Psoas muscle (tissue), 8 donors: ENCODE data around the gene UBE3D. TPM values are rescaled to one million over a fixed set of nuclear protein-coding genes. Genes with fewer than 3 reads are reported as not detected.

Experiments
- ATAC-seq, 4 donors: fragments of 200-7000 bp; cut with Tn5 transposase; one replicate each; pipeline ENCODE4 v1.9.1; 2020; ENCODE audit warnings: moderate library complexity in 3 of 4, mild to moderate bottlenecking in 2 of 4
- DNase-seq, 2 donors: peaks; one replicate each; pipeline ENCODE4 v3.0.0-alpha.2; 2020
- H3K27ac ChIP-seq: fragments of 200-600 bp; one replicate; pipeline ENCODE4 v1.8.0; 2022
- H3K27me3 ChIP-seq, 3 donors: fragments of 200-600 bp in 1 of 3; one replicate each; pipeline versions ENCODE4 v1.6.1 to v1.8.0; 2013 to 2022; ENCODE audit warnings: low read length in 2 of 3, mild to moderate bottlenecking in 2 of 3, moderate library complexity in 1 of 3; ENCODE audit not compliant: insufficient read depth in 3 of 3
- H3K36me3 ChIP-seq, 2 donors: fragments of 200-600 bp in 1 of 2; one replicate each; pipeline versions ENCODE4 v1.6.1 to v1.8.0; 2013 to 2022; ENCODE audit warnings: low read depth in 1 of 2, mild to moderate bottlenecking in 1 of 2, moderate library complexity in 1 of 2; ENCODE audit not compliant: insufficient read depth in 1 of 2
- H3K4me1 ChIP-seq: fragments of 200-600 bp; one replicate; pipeline ENCODE4 v1.8.0; 2022
- H3K4me3 ChIP-seq: fragments of 200-600 bp; one replicate; pipeline ENCODE4 v1.8.0; 2022; ENCODE audit warnings: mild to moderate bottlenecking
- H3K9me3 ChIP-seq: fragments of 200-600 bp; one replicate; pipeline ENCODE4 v1.8.0; 2022
- WGBS, 3 donors: extraction: QIAGEN DNeasy Blood & Tissue Kit; methylation state at CpG; one replicate each; pipeline versions ENCODE4 v1.1.6 to v1.1.7; 2013; 5-methylcytosine and 5-hydroxymethylcytosine counted together
- intact Hi-C, 2 donors: fragments of 100-400 bp; cut with DNase I; formaldehyde crosslinking; loops; one replicate each; pipeline versions ENCODE4 v1.11.0 to v1.14.2; 2022
- polyA plus RNA-seq, 3 donors: library from polyadenylated mRNA; stranded (reverse); fragments of 200-250 nt; gene quantifications; one replicate each; pipeline ENCODE4 v1.2.3, GENCODE V29; 2013
- total RNA-seq, 4 donors: library from RNA; stranded (reverse); fragmentation: NEBNext Ultra II Directional in 2 of 4; extraction: Animal tissue kit (Norgen Biotek cat#: 25700) in 2 of 4; gene quantifications; one replicate each; pipeline versions ENCODE4 v1.2.1 to v1.2.4, GENCODE V29; 2021 to 2023
- TF ChIP-seq, protein P1 (sequence below): fragments of 200-600 bp; IDR thresholded peaks from one replicate; pipeline ENCODE4 v1.8.0; 2022; ENCODE audit warnings: antibody characterized with exemption
- donor health status: healthy with polysubstance abuse.
- donor health status: DM: no; HTN: no; CAD: no; lungs with moderate emphysema.
- donor health status: Bipolar disorder and iron deficiency.
- donor health status: healthy.
- donor health status: DM: yes; HTN: yes; CAD: no.
- donor health status: DM: no; HTN: no; CAD: no.
- donor health status: DM: no; HTN: no; CAD: no.
- donor health status: DM: yes; HTN: yes; CAD: no.

The UBE3D gene
- total and polyA plus RNA-seq, 7 donors = 1.9 to 3.8 (median 2.2) TPM

DNA sequence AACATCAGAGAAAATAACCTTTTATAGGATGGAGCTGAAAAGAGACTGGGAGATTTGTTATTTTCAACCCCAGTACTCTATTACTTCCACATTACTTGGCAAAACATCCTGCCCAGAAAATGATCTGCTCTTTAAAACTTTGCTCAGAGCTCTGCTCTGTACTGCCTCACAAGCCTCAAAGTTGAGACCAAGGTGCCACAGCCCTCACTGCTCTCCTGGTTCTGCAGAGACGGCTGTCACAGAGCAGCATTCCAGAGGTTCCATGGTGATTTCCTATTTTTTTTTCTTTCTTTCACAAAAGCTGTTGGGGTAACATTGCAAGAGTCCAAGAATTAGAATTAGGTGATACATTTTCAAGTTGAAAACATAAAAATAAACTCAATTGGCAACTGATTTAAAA is 155.2 kb downstream of the UBE3D start:
- Histone ChIP-seq H3K4me3 (no peak overlapping the region), H3K36me3 (no peaks in the 10 kb centered on the region), H3K9me3 (no peaks in the 10 kb centered on the region), H3K27ac (peak overlapping the region; percentile 31), H3K27me3 (no peaks in the 10 kb centered on the region), H3K4me1 (peaks cover 21% of the 10 kb centered on the region)
- no peak for DNase-seq
- 11 to 57% (median 28%) methylated on average over 1 of the region's 1 CpG for WGBS, 3 donors
- TF ChIP-seq, protein P1, sequence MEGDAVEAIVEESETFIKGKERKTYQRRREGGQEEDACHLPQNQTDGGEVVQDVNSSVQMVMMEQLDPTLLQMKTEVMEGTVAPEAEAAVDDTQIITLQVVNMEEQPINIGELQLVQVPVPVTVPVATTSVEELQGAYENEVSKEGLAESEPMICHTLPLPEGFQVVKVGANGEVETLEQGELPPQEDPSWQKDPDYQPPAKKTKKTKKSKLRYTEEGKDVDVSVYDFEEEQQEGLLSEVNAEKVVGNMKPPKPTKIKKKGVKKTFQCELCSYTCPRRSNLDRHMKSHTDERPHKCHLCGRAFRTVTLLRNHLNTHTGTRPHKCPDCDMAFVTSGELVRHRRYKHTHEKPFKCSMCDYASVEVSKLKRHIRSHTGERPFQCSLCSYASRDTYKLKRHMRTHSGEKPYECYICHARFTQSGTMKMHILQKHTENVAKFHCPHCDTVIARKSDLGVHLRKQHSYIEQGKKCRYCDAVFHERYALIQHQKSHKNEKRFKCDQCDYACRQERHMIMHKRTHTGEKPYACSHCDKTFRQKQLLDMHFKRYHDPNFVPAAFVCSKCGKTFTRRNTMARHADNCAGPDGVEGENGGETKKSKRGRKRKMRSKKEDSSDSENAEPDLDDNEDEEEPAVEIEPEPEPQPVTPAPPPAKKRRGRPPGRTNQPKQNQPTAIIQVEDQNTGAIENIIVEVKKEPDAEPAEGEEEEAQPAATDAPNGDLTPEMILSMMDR = no peak
- ATAC-seq = peak in 2 of 4 donors; percentile 44 to 49
- intact Hi-C loops = no loop called here

- H3K36me3 ChIP-seq = no peaks in the 10 kb centered on the region
- TF ChIP-seq, protein P1 = no peak
- H3K27ac ChIP-seq = no peak overlapping the region
- no peaks in the 10 kb centered on the region for H3K27me3 ChIP-seq
- DNase-seq (no peak), ATAC-seq (no peak)
- H3K4me3 ChIP-seq = no peak overlapping the region
- WGBS, 3 donors = 45 to 57% (median 55%) methylated on average over 3 of the region's 3 CpGs
- intact Hi-C loops = no loop called here
- H3K4me1 ChIP-seq = peaks cover 21% of the 10 kb centered on the region
- no peaks in the 10 kb centered on the region for H3K9me3 ChIP-seq
Measured at GRCh38 chr6:82909551-82909950, 156.1 kb downstream of the UBE3D start.

DNA sequence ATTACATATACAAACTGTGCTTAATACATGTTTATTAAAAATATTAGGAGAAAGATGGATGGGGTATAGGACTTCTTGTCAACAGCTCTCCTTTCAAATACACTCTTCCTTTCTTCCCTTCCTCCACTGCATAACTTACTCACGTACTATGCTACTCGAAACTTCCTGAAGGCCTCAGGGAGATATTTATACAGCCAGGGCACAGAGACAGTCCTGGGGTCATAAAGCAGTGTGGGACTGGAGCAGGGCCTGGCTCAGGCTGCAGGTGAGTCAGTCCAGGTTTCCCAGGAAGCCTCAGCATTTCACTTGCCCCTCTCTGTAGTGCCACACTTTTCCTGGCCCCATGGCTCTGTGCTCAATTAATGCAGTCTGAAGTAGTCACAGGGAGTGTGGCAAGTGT is 157.0 kb downstream of the UBE3D start:
- no peaks in the 10 kb centered on the region for H3K27me3 ChIP-seq
- intact Hi-C loops = no loop called here
- ATAC-seq (peak in 3 of 4 donors; percentile 35 to 55 (median 42)), DNase-seq (no peak)
- TF ChIP-seq, protein P1 = no peak
- no peaks in the 10 kb centered on the region for H3K9me3 ChIP-seq
- no peak overlapping the region for H3K27ac ChIP-seq
- no peak overlapping the region for H3K4me3 ChIP-seq
- H3K4me1 ChIP-seq = peaks cover 21% of the 10 kb centered on the region
- H3K36me3 ChIP-seq = no peaks in the 10 kb centered on the region
- 17 to 30% (median 24%) methylated on average over 2 of the region's 2 CpGs for WGBS, 3 donors

GRCh38 chr6:82906951-82907350 is 158.7 kb downstream of the UBE3D start:
- intact Hi-C loops = no loop called here
- TF ChIP-seq, protein P1 = no peak
- 32 to 41% (median 33%) methylated on average over 1 of the region's 1 CpG for WGBS, 3 donors
- Histone ChIP-seq H3K27me3 (no peaks in the 10 kb centered on the region), H3K36me3 (no peaks in the 10 kb centered on the region), H3K9me3 (no peaks in the 10 kb centered on the region), H3K27ac (no peak overlapping the region), H3K4me3 (no peak overlapping the region), H3K4me1 (peaks cover 20% of the 10 kb centered on the region)
- ATAC-seq = no peak
- no peak for DNase-seq

- Histone ChIP-seq H3K9me3 (no peaks in the 10 kb centered on the region), H3K4me1 (peaks cover 16% of the 10 kb centered on the region), H3K4me3 (no peak overlapping the region), H3K27me3 (no peaks in the 10 kb centered on the region), H3K36me3 (no peaks in the 10 kb centered on the region), H3K27ac (no peak overlapping the region)
- intact Hi-C loops = no loop called here
- DNase-seq (no peak), ATAC-seq (no peak)
- TF ChIP-seq, protein P1 = no peak
Measured at GRCh38 chr6:82906489-82906888, 159.2 kb downstream of the UBE3D start.
